ENCODE measurements around the gene LRRK1. TPM values are rescaled to one million over a fixed set of nuclear protein-coding genes. Genes with fewer than 3 reads are reported as not detected.

The LRRK1 gene
- polyA plus RNA-seq, 1 of the 3 experiments (the other 2 are of a cell fraction) = 6.9 TPM

DNA sequence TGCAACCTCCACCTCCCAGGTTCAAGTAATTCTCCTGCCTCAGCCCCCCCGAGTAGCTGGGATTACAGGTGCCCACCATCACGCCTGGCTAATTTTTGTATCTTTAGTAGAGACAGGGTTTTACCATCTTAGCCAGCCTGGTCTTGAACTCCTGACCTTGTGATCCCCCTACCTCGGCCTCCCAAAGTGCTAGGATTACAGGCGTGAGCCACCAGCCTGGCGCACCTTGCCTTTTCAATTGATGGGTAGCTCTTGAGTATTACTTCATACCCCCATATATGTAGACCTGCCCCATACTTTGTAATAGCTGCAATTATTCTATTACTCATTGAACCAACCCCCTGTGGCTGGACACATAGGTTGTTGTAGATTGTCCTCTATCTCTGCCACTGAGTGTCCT lies 101.3 kb downstream of the LRRK1 start:
- CTCF ChIA-PET = interaction anchor here (0.8 to 4.3 kb wide), 6 partner anchors 12 to 237 kb away, joined by 3 to 42 read pairs (median 4); partner anchors contain the start of gene CHSY1

DNA sequence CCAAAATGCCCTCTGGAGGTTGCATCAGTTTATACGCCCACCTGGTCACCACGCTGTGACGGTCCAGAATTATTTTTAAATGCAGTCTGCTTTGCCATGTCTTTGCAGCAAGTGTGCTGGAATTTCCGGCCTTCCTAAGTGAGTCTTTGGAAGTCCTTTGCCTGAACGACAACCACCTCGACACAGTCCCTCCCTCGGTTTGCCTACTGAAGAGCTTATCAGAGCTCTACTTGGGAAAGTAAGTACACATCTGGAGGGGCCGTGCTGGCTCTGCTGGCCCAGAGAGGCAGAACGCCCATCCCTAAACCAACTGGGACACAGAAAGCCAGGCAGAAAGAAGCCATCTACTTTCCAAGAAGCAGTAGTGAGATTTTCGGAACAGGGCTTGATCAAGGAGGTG lies 101.8 kb downstream of the LRRK1 start:
- H4K20me1 ChIP-seq (ENCODE audit: insufficient read depth) = no peaks in the 10 kb centered on the region
- no peak for DNase-seq
- H3K27me3 ChIP-seq (ENCODE audit: insufficient read depth) = no peaks in the 10 kb centered on the region
- no peaks in the 10 kb centered on the region for H3K9me3 ChIP-seq
- H3K27ac ChIP-seq (ENCODE audit: low read depth in 2 of 2, low read length in 1 of 2) = no peak overlapping the region
- POLR2A ChIA-PET = no interaction called here
- peaks cover 5 to 8% of the 10 kb centered on the region in 2 experiments for H3K36me3 ChIP-seq (replicated peaks in 1 of 2; ENCODE audit: control insufficient read depth in 1 of 2, insufficient read depth in 2 of 2, low read length in 1 of 2)
- no peak overlapping the region for H3K4me3 ChIP-seq (ENCODE audit: low read depth in 2 of 2, low read length in 1 of 2)
- CTCF ChIA-PET = interaction anchor here (0.6 to 4.3 kb wide), 9 partner anchors 13 to 671 kb away, joined by 3 to 42 read pairs (median 3); partner anchors contain the start of gene CHSY1
- H3K4me2 ChIP-seq = no peak overlapping the region
- WGBS (ENCODE audit: low lambda C conversion rate) = 97% methylated on average over 10 of the region's 10 CpGs
- no peaks in the 10 kb centered on the region for H3K9me2 ChIP-seq
- TF ChIP-seq RAD21 (IDR thresholded peaks at IDR 0.05; ENCODE audit: low read length) (no peak), FOXJ3 (CRISPR knock-in tag; IDR thresholded peaks at IDR 0.05) (no peak), MXI1 (IDR thresholded peaks at IDR 0.05; ENCODE audit: low read depth, low read length) (no peak), TAF1 (IDR thresholded peaks at IDR 0.05; ENCODE audit: borderline replicate concordance, low read depth, low read length) (no peak), EP300 (IDR thresholded peaks at IDR 0.05; ENCODE audit: borderline replicate concordance in 1 of 2, low read depth in 1 of 2, low read length in 1 of 2) (no peak), RXRA (IDR thresholded peaks at IDR 0.05; ENCODE audit: borderline replicate concordance, low read depth) (no peak), GATA2 (CRISPR knock-in tag; IDR thresholded peaks at IDR 0.05) (no peak), SIN3A (IDR thresholded peaks at IDR 0.05; ENCODE audit: borderline replicate concordance, low read depth, low read length) (no peak), RFX5 (IDR thresholded peaks at IDR 0.05; ENCODE audit: low read length) (no peak), EZH2phosphoT487 (IDR thresholded peaks at IDR 0.05; ENCODE audit: borderline replicate concordance, low read depth) (no peak), JUND (IDR thresholded peaks at IDR 0.05) (no peak), ELF1 (IDR thresholded peaks at IDR 0.05) (no peak), POLR2AphosphoS5 (IDR thresholded peaks at IDR 0.05; ENCODE audit: low read depth, low read length) (no peak)
- TF ChIP-seq, protein P1, sequence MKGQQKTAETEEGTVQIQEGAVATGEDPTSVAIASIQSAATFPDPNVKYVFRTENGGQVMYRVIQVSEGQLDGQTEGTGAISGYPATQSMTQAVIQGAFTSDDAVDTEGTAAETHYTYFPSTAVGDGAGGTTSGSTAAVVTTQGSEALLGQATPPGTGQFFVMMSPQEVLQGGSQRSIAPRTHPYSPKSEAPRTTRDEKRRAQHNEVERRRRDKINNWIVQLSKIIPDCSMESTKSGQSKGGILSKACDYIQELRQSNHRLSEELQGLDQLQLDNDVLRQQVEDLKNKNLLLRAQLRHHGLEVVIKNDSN (IDR thresholded peaks at IDR 0.05; ENCODE audit: borderline replicate concordance, low read depth) = no peak
- TF ChIP-seq, protein P2, sequence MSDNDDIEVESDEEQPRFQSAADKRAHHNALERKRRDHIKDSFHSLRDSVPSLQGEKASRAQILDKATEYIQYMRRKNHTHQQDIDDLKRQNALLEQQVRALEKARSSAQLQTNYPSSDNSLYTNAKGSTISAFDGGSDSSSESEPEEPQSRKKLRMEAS (IDR thresholded peaks at IDR 0.05; ENCODE audit: low read depth) = no peak
- TF ChIP-seq, protein P3, sequence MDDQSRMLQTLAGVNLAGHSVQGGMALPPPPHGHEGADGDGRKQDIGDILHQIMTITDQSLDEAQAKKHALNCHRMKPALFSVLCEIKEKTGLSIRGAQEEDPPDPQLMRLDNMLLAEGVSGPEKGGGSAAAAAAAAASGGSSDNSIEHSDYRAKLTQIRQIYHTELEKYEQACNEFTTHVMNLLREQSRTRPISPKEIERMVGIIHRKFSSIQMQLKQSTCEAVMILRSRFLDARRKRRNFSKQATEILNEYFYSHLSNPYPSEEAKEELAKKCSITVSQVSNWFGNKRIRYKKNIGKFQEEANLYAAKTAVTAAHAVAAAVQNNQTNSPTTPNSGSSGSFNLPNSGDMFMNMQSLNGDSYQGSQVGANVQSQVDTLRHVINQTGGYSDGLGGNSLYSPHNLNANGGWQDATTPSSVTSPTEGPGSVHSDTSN (IDR thresholded peaks at IDR 0.05) = no peak
- TF ChIP-seq, protein P4, sequence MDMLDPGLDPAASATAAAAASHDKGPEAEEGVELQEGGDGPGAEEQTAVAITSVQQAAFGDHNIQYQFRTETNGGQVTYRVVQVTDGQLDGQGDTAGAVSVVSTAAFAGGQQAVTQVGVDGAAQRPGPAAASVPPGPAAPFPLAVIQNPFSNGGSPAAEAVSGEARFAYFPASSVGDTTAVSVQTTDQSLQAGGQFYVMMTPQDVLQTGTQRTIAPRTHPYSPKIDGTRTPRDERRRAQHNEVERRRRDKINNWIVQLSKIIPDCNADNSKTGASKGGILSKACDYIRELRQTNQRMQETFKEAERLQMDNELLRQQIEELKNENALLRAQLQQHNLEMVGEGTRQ (IDR thresholded peaks at IDR 0.05; ENCODE audit: borderline replicate concordance, low read depth, low read length) = no peak
- TF ChIP-seq, protein P5, sequence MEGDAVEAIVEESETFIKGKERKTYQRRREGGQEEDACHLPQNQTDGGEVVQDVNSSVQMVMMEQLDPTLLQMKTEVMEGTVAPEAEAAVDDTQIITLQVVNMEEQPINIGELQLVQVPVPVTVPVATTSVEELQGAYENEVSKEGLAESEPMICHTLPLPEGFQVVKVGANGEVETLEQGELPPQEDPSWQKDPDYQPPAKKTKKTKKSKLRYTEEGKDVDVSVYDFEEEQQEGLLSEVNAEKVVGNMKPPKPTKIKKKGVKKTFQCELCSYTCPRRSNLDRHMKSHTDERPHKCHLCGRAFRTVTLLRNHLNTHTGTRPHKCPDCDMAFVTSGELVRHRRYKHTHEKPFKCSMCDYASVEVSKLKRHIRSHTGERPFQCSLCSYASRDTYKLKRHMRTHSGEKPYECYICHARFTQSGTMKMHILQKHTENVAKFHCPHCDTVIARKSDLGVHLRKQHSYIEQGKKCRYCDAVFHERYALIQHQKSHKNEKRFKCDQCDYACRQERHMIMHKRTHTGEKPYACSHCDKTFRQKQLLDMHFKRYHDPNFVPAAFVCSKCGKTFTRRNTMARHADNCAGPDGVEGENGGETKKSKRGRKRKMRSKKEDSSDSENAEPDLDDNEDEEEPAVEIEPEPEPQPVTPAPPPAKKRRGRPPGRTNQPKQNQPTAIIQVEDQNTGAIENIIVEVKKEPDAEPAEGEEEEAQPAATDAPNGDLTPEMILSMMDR (IDR thresholded peaks at IDR 0.05) = no peak
- no peak overlapping the region for H3K9ac ChIP-seq
- no peaks in the 10 kb centered on the region for H3K79me2 ChIP-seq (ENCODE audit: insufficient read depth)
- no peak overlapping the region for H2AFZ ChIP-seq (ENCODE audit: low read depth)
- H3F3A ChIP-seq (replicated peaks; ENCODE audit: insufficient read depth) = no peaks in the 10 kb centered on the region
- no peaks in the 10 kb centered on the region for H3K4me1 ChIP-seq (ENCODE audit: control insufficient read depth in 1 of 2, insufficient read depth in 2 of 2, low read depth in 1 of 2, low read length in 1 of 2)

More for the DNA sequence above, 101.3 kb downstream of the LRRK1 start:
- DNase-seq = no peak
- peaks cover 5 to 8% of the 10 kb centered on the region in 2 experiments for H3K36me3 ChIP-seq (replicated peaks in 1 of 2; ENCODE audit: control insufficient read depth in 1 of 2, insufficient read depth in 2 of 2, low read length in 1 of 2)
- H3K9me3 ChIP-seq = no peaks in the 10 kb centered on the region
- H3F3A ChIP-seq (replicated peaks; ENCODE audit: insufficient read depth) = no peaks in the 10 kb centered on the region
- POLR2A ChIA-PET = no interaction called here
- no peak overlapping the region for H2AFZ ChIP-seq (ENCODE audit: low read depth)
- 89% methylated on average over 5 of the region's 5 CpGs for WGBS (ENCODE audit: low lambda C conversion rate)
- H3K4me3 ChIP-seq (ENCODE audit: low read depth in 2 of 2, low read length in 1 of 2) = no peak overlapping the region
- H3K79me2 ChIP-seq (ENCODE audit: insufficient read depth) = no peaks in the 10 kb centered on the region
- H3K27ac ChIP-seq (ENCODE audit: low read depth in 2 of 2, low read length in 1 of 2) = no peak overlapping the region
- H4K20me1 ChIP-seq (ENCODE audit: insufficient read depth) = no peaks in the 10 kb centered on the region
- no peaks in the 10 kb centered on the region for H3K9me2 ChIP-seq
- H3K4me1 ChIP-seq (ENCODE audit: control insufficient read depth in 1 of 2, insufficient read depth in 2 of 2, low read depth in 1 of 2, low read length in 1 of 2) = peaks cover 0 to 1% of the 10 kb centered on the region in 2 experiments; a peak in 1 of 4 replicates
- H3K4me2 ChIP-seq = no peak overlapping the region
- TF ChIP-seq RXRA (IDR thresholded peaks at IDR 0.05; ENCODE audit: borderline replicate concordance, low read depth) = no peak
- TF ChIP-seq, protein P6, sequence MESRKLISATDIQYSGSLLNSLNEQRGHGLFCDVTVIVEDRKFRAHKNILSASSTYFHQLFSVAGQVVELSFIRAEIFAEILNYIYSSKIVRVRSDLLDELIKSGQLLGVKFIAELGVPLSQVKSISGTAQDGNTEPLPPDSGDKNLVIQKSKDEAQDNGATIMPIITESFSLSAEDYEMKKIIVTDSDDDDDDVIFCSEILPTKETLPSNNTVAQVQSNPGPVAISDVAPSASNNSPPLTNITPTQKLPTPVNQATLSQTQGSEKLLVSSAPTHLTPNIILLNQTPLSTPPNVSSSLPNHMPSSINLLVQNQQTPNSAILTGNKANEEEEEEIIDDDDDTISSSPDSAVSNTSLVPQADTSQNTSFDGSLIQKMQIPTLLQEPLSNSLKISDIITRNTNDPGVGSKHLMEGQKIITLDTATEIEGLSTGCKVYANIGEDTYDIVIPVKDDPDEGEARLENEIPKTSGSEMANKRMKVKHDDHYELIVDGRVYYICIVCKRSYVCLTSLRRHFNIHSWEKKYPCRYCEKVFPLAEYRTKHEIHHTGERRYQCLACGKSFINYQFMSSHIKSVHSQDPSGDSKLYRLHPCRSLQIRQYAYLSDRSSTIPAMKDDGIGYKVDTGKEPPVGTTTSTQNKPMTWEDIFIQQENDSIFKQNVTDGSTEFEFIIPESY (IDR thresholded peaks at IDR 0.05; ENCODE audit: borderline replicate concordance, low read depth) = no peak
- TF ChIP-seq TAF1 (IDR thresholded peaks at IDR 0.05; ENCODE audit: borderline replicate concordance, low read depth, low read length) = no peak
- H3K9ac ChIP-seq = no peak overlapping the region
- no peaks in the 10 kb centered on the region for H3K27me3 ChIP-seq (ENCODE audit: insufficient read depth)
